Body of pancreas (tissue), 2 donors: ENCODE data around the gene SYDE1. TPM values are rescaled to one million over a fixed set of nuclear protein-coding genes. Genes with fewer than 3 reads are reported as not detected.

Source experiments
- small RNA-seq: library from RNA; depleted of rRNA; stranded (forward); fragments of <200 nt; gene quantifications from one replicate; pipeline ENCODE3, GENCODE V24; 2016
- total RNA-seq, 2 donors: library from RNA; depleted of rRNA; stranded (reverse); fragments of >200 nt; gene quantifications; one replicate each; pipeline ENCODE4 v1.1.0, GENCODE V29; 2016

SYDE1 gene
- total RNA-seq, 2 donors from 2014 or later = 6.3 to 9.9 TPM

Small RNA genes within 50 kb of the gene (small RNA-seq; reads per million reads assigned to genes)
- gene RNU6-782P = not detected

Other genes with a start within 250 kb of the SYDE1 start
- gene OR7A17, start 221.3 kb upstream of the SYDE1 start, total RNA-seq = not detected
- not detected for gene OR7C2, start 165.9 kb upstream of the SYDE1 start, total RNA-seq
- gene SLC1A6, start 127.5 kb upstream of the SYDE1 start, total RNA-seq = not detected
- gene CASP14, start 57.9 kb upstream of the SYDE1 start, total RNA-seq = not detected
- not detected for gene OR1I1, start 25.2 kb upstream of the SYDE1 start, total RNA-seq
- 10 to 100 TPM; 20.2 to 33.9 TPM for gene NOTCH3, start 93.6 kb downstream of the SYDE1 start, total RNA-seq
- not detected for gene EPHX3, start 125.0 kb downstream of the SYDE1 start, total RNA-seq
- gene BRD4, start 225.1 kb downstream of the SYDE1 start, total RNA-seq = 10 to 100 TPM; 15.3 to 33.6 TPM